ENCODE results near the gene OMD.

The OMD gene

GRCh38 chr9:92424340-92424739 lies at the start of gene OMD:
Gene OMD (minus strand): TSS chr9:92424471. CDS start chr9:92417558, 6,913 bp downstream.
- DNase-seq (ENCODE audit: low read depth): peak; percentile 54

- peak; percentile 74 for DNase-seq (ENCODE audit: low read depth)
Observed at GRCh38 chr9:92468206-92468605, 43.9 kb upstream of the OMD start.

DNA sequence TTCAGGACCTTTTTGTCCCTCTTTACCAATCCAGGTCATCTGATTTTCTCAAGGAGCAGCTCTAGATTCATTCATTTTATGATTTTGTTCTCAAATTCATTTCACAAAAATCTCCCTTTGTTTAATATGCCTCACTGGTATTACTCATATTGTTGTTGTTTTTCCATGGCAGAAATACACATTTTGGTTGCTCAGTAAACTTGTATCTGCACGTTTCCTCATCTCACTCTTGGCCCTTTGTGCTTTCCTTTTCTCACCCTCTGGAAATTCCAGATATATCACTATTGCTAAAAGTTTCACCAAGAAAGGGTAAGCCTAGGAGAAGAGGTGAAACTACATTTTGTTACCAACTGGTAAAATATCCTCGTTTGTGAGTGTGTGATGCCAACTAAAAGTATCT lies 43.2 kb upstream of the OMD start:
- no peak for DNase-seq (ENCODE audit: low read depth)

DNA sequence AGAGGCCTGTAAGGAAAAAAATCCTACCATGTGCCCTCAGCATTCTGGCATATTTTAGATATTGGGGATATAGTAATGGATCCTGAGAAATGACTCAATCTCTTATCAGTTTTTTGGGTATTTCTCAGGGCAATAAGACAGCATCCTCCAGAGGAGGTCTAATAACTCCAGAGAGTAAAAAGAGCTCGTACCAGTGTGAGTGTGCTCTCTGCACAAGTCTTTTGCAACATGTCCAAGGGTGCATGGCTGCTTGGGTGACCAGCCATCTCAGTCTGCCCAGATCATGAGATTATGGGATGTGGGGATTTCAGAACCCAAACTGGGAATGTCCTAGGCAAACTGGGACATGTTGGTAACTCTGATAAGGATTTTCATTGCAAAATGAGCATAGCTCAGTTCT lies 42.8 kb upstream of the OMD start:
- DNase-seq (ENCODE audit: low read depth): no peak

- peak; percentile 97 for DNase-seq (ENCODE audit: low read depth)
Observed at GRCh38 chr9:92463984-92464383, 39.7 kb upstream of the OMD start.

DNA sequence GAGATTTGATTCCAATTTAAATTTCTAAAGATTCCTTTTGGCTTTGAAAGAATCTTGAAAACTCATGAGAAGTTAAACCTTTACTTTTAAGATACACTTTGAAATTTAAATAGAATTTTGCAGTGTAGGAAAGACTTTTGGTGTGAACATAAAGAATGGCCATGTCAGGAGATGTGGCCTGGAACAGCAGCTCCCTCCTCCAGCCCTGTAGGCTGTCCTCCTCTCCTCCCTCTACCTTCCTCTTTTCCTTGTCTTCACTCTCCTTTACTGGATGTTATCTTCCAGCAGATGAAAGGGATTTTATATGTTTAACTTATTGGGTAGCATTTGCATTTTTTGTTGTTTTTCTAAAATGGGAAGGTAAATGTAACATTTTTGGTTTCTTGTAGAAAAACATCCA lies 39.1 kb upstream of the OMD start:
- peak; percentile 15 for DNase-seq (ENCODE audit: low read depth)

GRCh38 chr9:92457576-92457975 lies 33.3 kb upstream of the OMD start:
- DNase-seq (ENCODE audit: low read depth): no peak

GRCh38 chr9:92455217-92455616 lies 30.9 kb upstream of the OMD start:
- no peak for DNase-seq (ENCODE audit: low read depth)

DNA sequence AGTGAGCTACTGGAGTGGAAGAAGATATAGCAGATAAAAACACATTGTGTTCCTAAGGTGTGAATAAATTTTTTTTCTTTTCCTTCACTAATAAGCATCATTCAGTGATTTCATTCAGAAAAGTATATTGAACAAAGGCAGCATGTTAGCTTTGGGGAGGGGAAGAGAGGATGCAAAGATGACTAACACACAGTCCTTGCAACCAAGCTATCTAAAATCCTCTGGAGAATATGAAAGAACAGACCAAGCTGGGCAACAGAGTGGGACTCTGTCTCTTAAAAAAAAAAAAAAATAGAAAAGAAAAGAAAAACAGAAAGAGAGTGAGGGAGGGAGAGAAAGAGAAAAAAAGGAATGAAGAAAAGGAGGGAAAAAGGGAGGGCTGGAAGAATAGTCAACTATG lies 22.3 kb upstream of the OMD start:
- DNase-seq (ENCODE audit: low read depth): no peak

DNA sequence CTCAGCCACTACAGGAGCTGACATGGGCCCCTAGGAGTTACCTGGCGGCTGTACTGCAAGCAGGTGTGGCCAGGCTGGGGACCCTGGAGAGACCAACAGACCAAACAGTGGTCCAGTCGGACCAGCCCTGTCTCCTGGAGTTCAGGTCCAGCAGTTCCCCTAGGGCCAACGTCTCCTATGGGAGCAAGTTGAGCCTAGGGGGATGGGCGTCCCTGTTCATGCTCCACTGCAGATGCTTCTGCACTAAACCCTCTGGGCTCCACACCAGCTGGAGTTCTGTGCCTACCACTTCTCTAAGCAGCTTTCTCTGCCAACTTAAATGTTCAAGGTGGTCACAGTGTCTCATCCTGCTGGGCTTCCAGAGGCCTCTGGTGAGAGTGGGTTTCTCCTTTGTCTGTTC lies 20.6 kb upstream of the OMD start:
- no peak for DNase-seq (ENCODE audit: low read depth)

- DNase-seq (ENCODE audit: low read depth): no peak
Observed at GRCh38 chr9:92440751-92441046, 16.4 kb upstream of the OMD start.

DNA sequence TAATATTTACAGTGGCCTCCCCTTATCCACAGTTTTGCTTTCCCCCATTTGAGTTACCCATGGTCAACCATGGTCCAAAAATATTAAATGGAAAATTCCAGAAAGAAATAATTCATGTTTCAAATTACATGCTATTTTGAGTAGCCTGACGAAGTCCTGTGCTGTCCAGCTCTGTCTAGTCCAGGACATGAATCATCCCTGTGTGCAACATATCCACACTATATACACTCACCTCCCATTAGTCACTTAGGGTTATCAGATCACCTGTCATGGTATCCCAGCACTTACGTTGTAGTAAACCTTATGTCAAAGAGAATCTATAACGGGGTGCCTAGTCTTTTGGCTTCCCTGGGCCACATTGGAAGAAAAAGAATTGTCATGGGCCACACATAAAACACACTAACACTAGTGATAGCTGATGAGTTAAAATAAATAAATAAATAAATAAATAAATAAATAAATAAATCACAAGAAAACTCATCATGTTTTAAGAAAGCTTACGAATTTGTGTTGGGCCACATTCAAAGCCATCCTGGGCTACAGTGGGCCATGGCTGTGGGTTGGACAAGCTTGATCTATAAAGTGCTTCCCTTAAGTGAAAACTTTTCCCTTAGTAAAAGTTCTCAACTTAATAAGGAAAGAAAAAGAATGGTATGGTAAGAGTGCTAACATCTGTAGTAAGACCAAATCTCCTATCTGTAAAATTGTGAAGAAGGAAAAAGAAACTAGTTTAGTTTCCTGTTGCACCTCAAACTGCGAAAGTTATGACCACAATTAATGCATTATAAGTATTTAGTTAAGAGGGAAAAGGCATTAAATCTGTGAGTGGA lies 15.9 kb upstream of the OMD start:
- peak; percentile 60 for DNase-seq (ENCODE audit: low read depth)

- DNase-seq (ENCODE audit: low read depth): peak; percentile 32
Observed at GRCh38 chr9:92438900-92439526, 14.7 kb upstream of the OMD start.

GRCh38 chr9:92435263-92435662 lies 11.0 kb upstream of the OMD start:
- DNase-seq (ENCODE audit: low read depth): no peak

GRCh38 chr9:92432972-92433548 lies 8.8 kb upstream of the OMD start:
- no peak for DNase-seq (ENCODE audit: low read depth)

- DNase-seq (ENCODE audit: low read depth): no peak
Observed at GRCh38 chr9:92432350-92432749, 8.1 kb upstream of the OMD start.

DNA sequence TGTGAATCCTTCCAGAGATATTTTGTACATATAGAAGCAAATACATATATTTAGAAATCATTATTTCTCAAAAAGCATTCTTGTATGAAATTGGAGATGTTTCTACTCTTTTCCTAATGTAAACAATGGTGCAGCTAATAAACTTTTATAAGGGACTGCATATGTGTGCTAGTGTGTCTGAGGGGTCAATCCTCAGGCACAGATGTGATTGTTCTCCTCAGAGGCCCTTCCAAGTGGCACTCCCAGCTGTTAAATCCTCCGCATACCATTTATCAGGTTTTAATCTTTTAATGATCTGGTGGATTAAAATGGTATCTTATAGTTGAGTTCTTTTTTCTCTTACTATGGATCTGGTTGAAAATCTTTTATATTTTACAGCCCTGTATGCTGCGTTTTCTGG lies 5.6 kb upstream of the OMD start:
- DNase-seq (ENCODE audit: low read depth): no peak

DNA sequence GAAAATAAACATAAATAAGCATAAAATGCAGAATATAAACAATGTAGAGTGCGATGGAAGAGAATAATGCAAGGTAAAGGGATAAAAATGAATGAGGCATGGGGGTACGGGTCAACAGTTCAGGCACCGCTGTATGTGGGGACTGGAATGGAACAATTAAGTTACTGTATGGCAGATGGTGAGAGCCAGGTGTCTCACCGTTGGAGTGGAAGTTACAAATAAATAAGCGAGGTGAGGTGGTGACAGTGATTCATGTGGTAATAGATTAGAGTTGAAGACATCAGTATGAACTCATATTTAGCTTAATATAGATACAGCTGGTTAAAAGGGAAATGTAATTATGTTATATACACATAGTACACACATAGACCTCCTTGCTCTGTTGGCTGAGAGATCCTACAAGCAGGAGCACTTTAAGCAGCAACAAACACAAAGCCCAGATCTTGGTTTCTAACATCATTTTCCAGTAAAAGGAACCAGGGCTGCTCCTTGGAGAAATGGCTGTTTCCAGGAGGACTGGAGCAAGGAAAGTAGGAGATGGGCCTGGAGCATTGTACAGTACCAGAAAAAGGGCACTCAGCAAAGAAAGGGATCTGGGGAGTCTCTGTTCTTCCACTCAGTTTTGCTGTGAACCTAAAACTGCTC lies 2.4 kb upstream of the OMD start:
- no peak for DNase-seq (ENCODE audit: low read depth)

DNA sequence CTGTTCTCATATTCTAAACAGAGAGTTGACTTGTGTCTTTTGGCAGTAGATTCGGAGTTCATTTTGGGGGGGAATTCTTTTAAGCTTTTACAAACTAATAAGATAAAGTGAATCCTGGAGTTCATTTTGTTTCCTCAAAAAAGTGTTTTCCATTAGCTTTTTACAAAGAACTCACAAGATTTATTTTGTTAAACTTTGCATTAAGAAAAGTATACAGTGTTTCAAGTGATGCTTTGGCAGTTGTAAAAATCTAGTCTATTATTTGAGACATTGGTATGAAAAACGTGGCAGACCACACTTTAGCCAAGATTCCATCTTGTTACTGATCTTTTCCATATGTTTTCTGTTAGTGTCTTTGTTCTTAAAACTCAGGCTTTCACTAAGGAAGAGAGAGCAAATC lies 1.2 kb upstream of the OMD start:
- peak; percentile 76 for DNase-seq (ENCODE audit: low read depth)

GRCh38 chr9:92423612-92424011 lies 659 bp downstream of the OMD start:
- no peak for DNase-seq (ENCODE audit: low read depth)

- no peak for DNase-seq (ENCODE audit: low read depth)
Observed at GRCh38 chr9:92422611-92423338, 1.5 kb downstream of the OMD start.

- DNase-seq (ENCODE audit: low read depth): no peak
Observed at GRCh38 chr9:92414566-92414965, 9.7 kb downstream of the OMD start.
